H1 (cell line): Measurements from ENCODE around the gene MRPL40. TPM values are rescaled to one million over a fixed set of nuclear protein-coding genes. Genes with fewer than 3 reads are reported as not detected.

Source experiments
- CTCF ChIA-PET: fragments of 300-600 bp; sonication (Branson Sonifier 250); formaldehyde crosslinking; loops from one replicate; lab custom pipeline; 2021; ENCODE audit not compliant: partially characterized antibody; lab: Charles Lee
- POLR2A ChIA-PET: fragments of 300-600 bp; sonication (Branson Sonifier 250); formaldehyde crosslinking; loops from one replicate; lab custom pipeline; 2021; ENCODE audit warnings: inconsistent platforms; ENCODE audit not compliant: partially characterized antibody; lab: Charles Lee
- DNase-seq, 2 experiments: peaks; one replicate each; pipeline versions ENCODE4 v3.0.0 to v3.0.0-alpha.2; 2010 to 2022; ENCODE audit warnings: low spot score in 2 of 2, low read depth in 1 of 2, mixed read lengths in 1 of 2
- FAIRE-seq: peaks from 2 replicates; lab custom pipeline; 2011; peaks lifted over from hg19 to GRCh38; lab: Jason Lieb, UNC
- H2AFZ ChIP-seq: 2 replicates; pipeline ENCODE4 v1.8.1; 2012; ENCODE audit warnings: low read length, inconsistent platforms
- H2AK5ac ChIP-seq: 2 replicates; pipeline ENCODE4 v1.6.1; 2013; ENCODE audit warnings: low read depth, low read length
- H2BK120ac ChIP-seq: replicated peaks from 2 replicates; pipeline ENCODE3; 2013; ENCODE audit warnings: low read depth, low read length, inconsistent platforms
- H2BK12ac ChIP-seq: 2 replicates; pipeline ENCODE4 v1.6.1; 2013; ENCODE audit warnings: low read depth, low read length
- H2BK15ac ChIP-seq: 2 replicates; pipeline ENCODE4 v1.6.1; 2013; ENCODE audit warnings: low read length
- H2BK20ac ChIP-seq: 2 replicates; pipeline ENCODE4 v1.6.1; 2013; ENCODE audit warnings: low read length
- H2BK5ac ChIP-seq: 2 replicates; pipeline ENCODE4 v1.6.1; 2013; ENCODE audit warnings: low read depth, low read length
- H3K14ac ChIP-seq: 2 replicates; pipeline ENCODE4 v1.6.1; 2013; ENCODE audit warnings: inconsistent platforms; ENCODE audit not compliant: insufficient read length
- H3K18ac ChIP-seq: 2 replicates; pipeline ENCODE4 v1.6.1; 2013; ENCODE audit warnings: low read length; ENCODE audit errors: extremely low read depth
- H3K23ac ChIP-seq: 2 replicates; pipeline ENCODE4 v1.6.1; 2013; ENCODE audit warnings: inconsistent platforms; ENCODE audit not compliant: insufficient read length
- H3K23me2 ChIP-seq: 2 replicates; pipeline ENCODE4 v1.6.1; 2013; ENCODE audit warnings: low read depth, low read length
- H3K27ac ChIP-seq: 2 replicates; pipeline ENCODE4 v1.6.1; 2011; ENCODE audit warnings: low read depth, low read length, inconsistent platforms
- H3K27me3 ChIP-seq, 4 experiments: replicated peaks in 1 of 4; 1 replicate in 1 of 4; 2 replicates in 3 of 4; pipeline versions ENCODE4 v1.6.1 to v1.8.1; 2011 to 2013; ENCODE audit warnings: low read length in 3 of 4, mild to moderate bottlenecking in 3 of 4, inconsistent platforms in 2 of 4, mixed read lengths in 2 of 4, moderate library complexity in 1 of 4; ENCODE audit not compliant: control insufficient read depth in 3 of 4, insufficient read depth in 3 of 4; ENCODE audit errors: extremely low read depth in 1 of 4
- H3K36me3 ChIP-seq, 4 experiments: 2 replicates each; pipeline versions ENCODE4 v1.6.1 to v1.8.1; 2011 to 2013; ENCODE audit warnings: mild to moderate bottlenecking in 4 of 4, low read length in 3 of 4, moderate library complexity in 2 of 4, control low read depth in 1 of 4, inconsistent platforms in 1 of 4; ENCODE audit not compliant: insufficient read depth in 4 of 4, control insufficient read depth in 2 of 4
- H3K4ac ChIP-seq: replicated peaks from 2 replicates; pipeline ENCODE3; 2013; ENCODE audit warnings: low read length, low read depth, mixed read lengths, inconsistent platforms; ENCODE audit not compliant: insufficient read length
- H3K4me1 ChIP-seq, 4 experiments: replicated peaks in 1 of 4; 1 replicate in 1 of 4; 2 replicates in 3 of 4; pipeline versions ENCODE4 v1.6.1 to v1.8.1; 2011 to 2013; ENCODE audit warnings: low read length in 3 of 4, inconsistent platforms in 2 of 4, mixed read lengths in 1 of 4; ENCODE audit not compliant: insufficient read depth in 4 of 4, control insufficient read depth in 3 of 4
- H3K4me2 ChIP-seq, 2 experiments: 2 replicates each; pipeline versions ENCODE4 v1.6.1 to v1.8.1; 2011 to 2013; ENCODE audit warnings: low read depth in 2 of 2, low read length in 2 of 2, control low read depth in 1 of 2, inconsistent platforms in 1 of 2, mild to moderate bottlenecking in 1 of 2; ENCODE audit not compliant: insufficient read depth in 1 of 2
- H3K4me3 ChIP-seq, 4 experiments: fragments of 200-600, 300-600 bp in 1 of 4; sonication (generic), shearing (Covaris generic), sonication (Bioruptor Twin) in 1 of 4; 2 replicates each; pipeline versions ENCODE4 v1.5.1 to v1.8.1; 2011 to 2016; ENCODE audit warnings: low read length in 4 of 4, low read depth in 3 of 4, control low read depth in 2 of 4, inconsistent platforms in 2 of 4, mild to moderate bottlenecking in 2 of 4, mixed read lengths in 1 of 4, moderate library complexity in 1 of 4; ENCODE audit not compliant: insufficient read depth in 2 of 4; ENCODE audit errors: extremely low read depth in 1 of 4
- H3K56ac ChIP-seq: replicated peaks from 2 replicates; pipeline ENCODE3; 2013; ENCODE audit warnings: low read depth, mild to moderate bottlenecking, mixed read lengths, low read length, inconsistent platforms; ENCODE audit not compliant: insufficient read length
- H3K79me1 ChIP-seq: 2 replicates; pipeline ENCODE4 v1.6.1; 2013; ENCODE audit warnings: low read depth, low read length, control low read depth
- H3K79me2 ChIP-seq, 2 experiments: 2 replicates each; pipeline versions ENCODE4 v1.6.1 to v1.8.1; 2012 to 2013; ENCODE audit warnings: low read length in 2 of 2, mild to moderate bottlenecking in 2 of 2, inconsistent platforms in 1 of 2; ENCODE audit not compliant: insufficient read depth in 2 of 2, control insufficient read depth in 1 of 2
- H3K9ac ChIP-seq, 4 experiments: replicated peaks in 1 of 4; 1 replicate in 1 of 4; 2 replicates in 3 of 4; pipeline versions ENCODE4 v1.6.1 to v1.8.1; 2011 to 2013; ENCODE audit warnings: low read depth in 3 of 4, low read length in 3 of 4, control low read depth in 2 of 4, mild to moderate bottlenecking in 2 of 4, moderate library complexity in 2 of 4, inconsistent platforms in 1 of 4; ENCODE audit errors: extremely low read depth in 1 of 4
- H3K9me3 ChIP-seq, 2 experiments: 2 replicates each; pipeline versions ENCODE4 v1.6.1 to v1.8.1; 2012 to 2013; ENCODE audit warnings: mild to moderate bottlenecking in 2 of 2, moderate library complexity in 2 of 2, control low read depth in 1 of 2, inconsistent platforms in 1 of 2, low read depth in 1 of 2, low read length in 1 of 2, mixed read lengths in 1 of 2; ENCODE audit not compliant: insufficient read depth in 2 of 2
- H4K20me1 ChIP-seq, 2 experiments: replicated peaks in 1 of 2; 2 replicates each; pipeline versions ENCODE3 to v1.8.1; 2011 to 2013; ENCODE audit warnings: inconsistent platforms in 2 of 2, low read length in 2 of 2, mild to moderate bottlenecking in 1 of 2; ENCODE audit not compliant: insufficient read depth in 2 of 2, control insufficient read depth in 1 of 2
- H4K5ac ChIP-seq: 2 replicates; pipeline ENCODE4 v1.6.1; 2013; ENCODE audit warnings: low read length, low read depth, mixed read lengths, inconsistent platforms; ENCODE audit not compliant: insufficient read length
- H4K8ac ChIP-seq: 2 replicates; pipeline ENCODE4 v1.8.0; 2013; ENCODE audit warnings: mild to moderate bottlenecking, moderate library complexity, low read length, inconsistent platforms; ENCODE audit not compliant: insufficient read depth; ENCODE audit errors: extremely low read depth
- H4K91ac ChIP-seq: replicated peaks from 2 replicates; pipeline ENCODE3; 2013; ENCODE audit warnings: low read length, mixed read lengths, inconsistent platforms; ENCODE audit not compliant: insufficient read length
- BACH1 ChIP-seq: IDR thresholded peaks from 2 replicates; pipeline ENCODE4 v1.6.1; 2012; ENCODE audit warnings: low read length, improper control_type of control experiment
- BRCA1 ChIP-seq: IDR thresholded peaks from 2 replicates; pipeline ENCODE4 v1.6.1; 2012; ENCODE audit warnings: low read depth, low read length, improper control_type of control experiment
- CHD2 ChIP-seq: IDR thresholded peaks from 2 replicates; pipeline ENCODE4 v1.6.1; 2012; ENCODE audit warnings: low read length, improper control_type of control experiment
- HDAC2 ChIP-seq, 2 experiments: fragments of 300-600 bp in 1 of 2; sonication (generic) in 1 of 2; IDR thresholded peaks; 2 replicates each; pipeline ENCODE4 v1.6.1; 2011 to 2012; ENCODE audit warnings: low read depth in 2 of 2, low read length in 2 of 2, mild to moderate bottlenecking in 2 of 2, moderate library complexity in 2 of 2, borderline replicate concordance in 1 of 2, inconsistent platforms in 1 of 2
- JUND ChIP-seq: IDR thresholded peaks from 2 replicates; pipeline ENCODE4 v1.6.1; 2011; ENCODE audit warnings: mild to moderate bottlenecking, improper control_type of control experiment, low read length
- MAFK ChIP-seq: IDR thresholded peaks from 2 replicates; pipeline ENCODE4 v1.6.1; 2012; ENCODE audit warnings: low read depth, mild to moderate bottlenecking, improper control_type of control experiment, low read length
- NRF1 ChIP-seq: IDR thresholded peaks from 2 replicates; pipeline ENCODE4 v1.6.1; 2011; ENCODE audit warnings: mild to moderate bottlenecking, low read depth, low read length, improper control_type of control experiment
- POU5F1 ChIP-seq: IDR thresholded peaks from 2 replicates; pipeline ENCODE4 v1.6.1; 2011; ENCODE audit warnings: low read depth, mild to moderate bottlenecking, low read length, moderate library complexity
- SUZ12 ChIP-seq: fragments of 200-600 bp; sonication (generic); IDR thresholded peaks from 2 replicates; pipeline ENCODE4 v1.6.1; 2012; ENCODE audit warnings: mild to moderate bottlenecking, inconsistent platforms, low read length, moderate library complexity, mixed read lengths
- TCF12 ChIP-seq: IDR thresholded peaks from 2 replicates; pipeline ENCODE4 v1.6.1; 2011; ENCODE audit warnings: low read depth, mild to moderate bottlenecking, low read length
- YY1 ChIP-seq: IDR thresholded peaks from 2 replicates; pipeline ENCODE4 v1.6.1; 2011; ENCODE audit warnings: low read depth, mild to moderate bottlenecking, low read length
- WGBS, 2 experiments: shearing (Covaris generic) in 1 of 2; methylation state at CpG; one replicate each; pipeline versions ENCODE4 v1.1.6 to v1.1.7; 2013 to 2015; ENCODE audit warnings: low lambda C conversion rate in 2 of 2, mixed read lengths in 2 of 2, inconsistent platforms in 1 of 2, low coverage in 1 of 2, missing lambda C conversion rate in 1 of 2; ENCODE audit not compliant: insufficient replicate concordance in 2 of 2, insufficient coverage in 1 of 2, insufficient read length in 1 of 2; ENCODE audit errors: extremely low coverage in 1 of 2, missing lambda C conversion rate in 1 of 2; 5-methylcytosine and 5-hydroxymethylcytosine counted together
- polyA plus RNA-seq, 7 experiments: library from polyadenylated mRNA; depleted of rRNA in 3 of 7; stranded (reverse) in 5 of 7; unstranded in 2 of 7; fragments of >200 nt in 5 of 7; fragments of 200-250 nt in 2 of 7; gene quantifications; 1 replicate in 5 of 7; 2 replicates in 1 of 7; 4 replicates in 1 of 7; pipeline versions ENCODE4 v1.2.1 to v1.2.3, GENCODE V29; 2011 to 2013; ENCODE audit warnings: missing spikeins in 2 of 7, mixed read lengths in 2 of 7
- total RNA-seq: library from RNA; stranded (reverse); fragmentation: NEBNext Ultra II Directional; extraction: Animal tissue kit (Norgen Biotek cat#: 25700); gene quantifications from 2 replicates; pipeline ENCODE4 v1.2.1, GENCODE V29; 2021
- TF ChIP-seq, protein P1 (sequence below): IDR thresholded peaks from 2 replicates; pipeline ENCODE4 v1.6.1; 2012; ENCODE audit warnings: inconsistent platforms

The MRPL40 gene
- total and polyA plus RNA-seq, 2 of the 8 experiments (the other 6 are each of a cell fraction or from before 2014, with no cell fraction given): 12.4 to 14.5 TPM

DNA sequence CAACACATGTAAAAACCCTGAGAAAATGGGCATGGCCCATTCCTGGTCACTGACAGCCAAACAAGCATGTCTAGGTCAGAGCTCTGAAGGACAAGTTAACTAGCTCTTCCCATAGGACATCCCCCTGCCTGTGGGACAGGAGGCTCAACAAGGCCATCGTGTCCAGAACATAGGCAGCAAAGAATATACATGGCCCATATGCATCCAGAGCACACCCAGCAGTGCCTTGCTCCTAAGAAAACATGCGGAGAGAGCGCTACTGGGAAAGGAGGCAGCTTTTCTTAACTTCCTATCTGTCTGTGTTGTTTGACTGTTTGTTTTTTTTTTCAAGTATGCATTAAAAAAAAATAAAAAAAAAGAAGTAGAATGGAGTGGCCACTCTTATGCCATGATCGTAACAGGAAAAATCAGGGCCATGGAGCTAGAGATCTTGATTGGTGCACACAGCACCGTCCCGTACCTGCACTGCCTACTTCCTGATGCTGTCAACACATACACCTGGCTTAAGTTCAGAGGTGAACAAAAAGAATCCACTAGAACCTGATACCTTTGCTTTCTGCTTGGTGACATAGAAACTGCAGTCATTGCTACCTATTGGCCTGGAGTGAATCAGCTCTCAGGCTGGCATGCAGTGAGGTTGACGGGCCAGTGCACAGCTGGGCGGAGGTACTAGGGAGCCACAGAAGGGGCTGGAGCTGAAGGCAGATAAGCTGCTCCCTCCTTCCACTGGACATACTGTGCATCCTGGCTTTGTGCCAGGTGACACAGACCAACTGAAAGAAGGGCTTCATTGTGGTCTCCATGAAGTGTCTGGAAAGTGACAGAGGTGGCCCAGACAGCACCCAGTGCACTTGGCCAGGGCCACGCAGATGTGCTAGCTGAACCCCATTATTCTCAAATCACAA, 34.8 kb downstream of the MRPL40 start:
- Histone ChIP-seq H3K4me1 (no peaks in the 10 kb centered on the region), H3K4me2 (no peak overlapping the region), H3K79me1 (peaks cover 2% of the 10 kb centered on the region; the same call in 1 of the 2 replicates), H3K23me2 (no peaks in the 10 kb centered on the region), H4K8ac (no peak overlapping the region), H3K18ac (no peak overlapping the region), H3K4me3 (no peak overlapping the region), H3K79me2 (no peaks in the 10 kb centered on the region), H3K36me3 (peaks cover 22 to 62% (median 52%) of the 10 kb centered on the region in 4 experiments), H2BK5ac (no peak overlapping the region)
- CTCF ChIA-PET: interaction anchor here (0.6 to 1.1 kb wide), 5 partner anchors 15 to 1981 kb away, joined by 3 to 4 read pairs (median 3); no protein-coding TSS in a partner anchor
- WGBS, 2 experiments: 91% methylated on average over 9 of the region's 9 CpGs; no CpG with 5 or more reads in 1 of the 2 experiments
- no peak for TF ChIP-seq YY1
- no peak for TF ChIP-seq NRF1
- no peak for TF ChIP-seq TCF12
- no peak for TF ChIP-seq MAFK
- no peak for TF ChIP-seq CHD2
- TF ChIP-seq POU5F1: no peak
- no peak for TF ChIP-seq SUZ12
- TF ChIP-seq BACH1: no peak
- TF ChIP-seq, protein P1, sequence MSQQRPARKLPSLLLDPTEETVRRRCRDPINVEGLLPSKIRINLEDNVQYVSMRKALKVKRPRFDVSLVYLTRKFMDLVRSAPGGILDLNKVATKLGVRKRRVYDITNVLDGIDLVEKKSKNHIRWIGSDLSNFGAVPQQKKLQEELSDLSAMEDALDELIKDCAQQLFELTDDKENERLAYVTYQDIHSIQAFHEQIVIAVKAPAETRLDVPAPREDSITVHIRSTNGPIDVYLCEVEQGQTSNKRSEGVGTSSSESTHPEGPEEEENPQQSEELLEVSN: no peak
- no peak for TF ChIP-seq BRCA1
- TF ChIP-seq JUND: no peak
- no peak for TF ChIP-seq HDAC2 (IDR thresholded peaks at IDR 0.05; ENCODE audit: borderline replicate concordance in 1 of 2, low read depth in 2 of 2, low read length in 2 of 2)
- TF ChIP-seq, all 59 proteins: peak for 0
- H3K23ac ChIP-seq: no peak overlapping the region
- H2BK120ac ChIP-seq: no peak overlapping the region
- H2AFZ ChIP-seq: no peak overlapping the region
- H3K9ac ChIP-seq: no peak overlapping the region
- no peak overlapping the region for H3K4ac ChIP-seq
- H3K27me3 ChIP-seq: no peaks in the 10 kb centered on the region
- no peak overlapping the region for H2BK20ac ChIP-seq
- H4K91ac ChIP-seq: no peak overlapping the region
- no peak overlapping the region for H4K5ac ChIP-seq
- no peak overlapping the region for H3K56ac ChIP-seq
- FAIRE-seq: no peak
- POLR2A ChIA-PET: interaction anchor here (1.8 to 3.4 kb wide), 2 partner anchors 13 to 16 kb away, joined by 4 to 9 read pairs; partner anchors contain the start of genes CDC45 and UFD1
- DNase-seq: no peak
- no peaks in the 10 kb centered on the region for H3K9me3 ChIP-seq
- no peak overlapping the region for H3K27ac ChIP-seq
- no peak overlapping the region for H2BK15ac ChIP-seq
- H4K20me1 ChIP-seq: peaks cover 0 to 13% of the 10 kb centered on the region in 2 experiments
- no peak overlapping the region for H2BK12ac ChIP-seq
- no peak overlapping the region for H3K14ac ChIP-seq
- H2AK5ac ChIP-seq: no peak overlapping the region
